Mesodermal cell (in vitro differentiated cells): ENCODE data around the gene SLC35E4.
"Not testable (repeated sequence)": the region's sequence is repeated elsewhere in the genome, so short reads cannot be mapped to it uniquely, and the experiment has no call there.

Experiments
- H3K27ac ChIP-seq: 2 replicates; pipeline ENCODE4 v1.7.0; 2013; ENCODE audit warnings: mild to moderate bottlenecking, low read depth, low read length, moderate library complexity; ENCODE audit not compliant: severe bottlenecking
- H3K36me3 ChIP-seq: 2 replicates; pipeline ENCODE4 v1.7.1; 2013; ENCODE audit warnings: mild to moderate bottlenecking, low read length, moderate library complexity; ENCODE audit not compliant: control insufficient read depth, insufficient read depth
- H3K4me1 ChIP-seq: one replicate; pipeline ENCODE4 v1.7.1; 2013; ENCODE audit warnings: mild to moderate bottlenecking, low read length; ENCODE audit not compliant: insufficient read depth, control insufficient read depth, poor library complexity, severe bottlenecking
- H3K4me3 ChIP-seq: 2 replicates; pipeline ENCODE4 v1.7.0; 2013; ENCODE audit warnings: low read length, control low read depth, mild to moderate bottlenecking; ENCODE audit not compliant: insufficient read depth, poor library complexity, severe bottlenecking; ENCODE audit errors: extremely low read depth
- H3K9me3 ChIP-seq: 2 replicates; pipeline ENCODE4 v1.7.1; 2013; ENCODE audit warnings: mild to moderate bottlenecking, low read length, moderate library complexity; ENCODE audit not compliant: control insufficient read depth
- WGBS, 2 experiments: methylation state at CpG; one replicate each; pipeline ENCODE4 v1.1.5; 2013; ENCODE audit warnings: missing lambda C conversion rate in 2 of 2; ENCODE audit not compliant: insufficient coverage in 2 of 2; 5-methylcytosine and 5-hydroxymethylcytosine counted together

Gene SLC35E4

GRCh38 chr22:30673136-30673535, 37.6 kb downstream of the SLC35E4 start:
- WGBS, 2 experiments: 94% methylated on average over 1 to 4 of the region's 4 CpGs
- H3K27ac ChIP-seq: no peak overlapping the region
- H3K4me1 ChIP-seq: no peaks in the 10 kb centered on the region
- H3K4me3 ChIP-seq: no peak overlapping the region
- H3K9me3 ChIP-seq: no peaks in the 10 kb centered on the region
- H3K36me3 ChIP-seq: no peaks in the 10 kb centered on the region

GRCh38 chr22:30674482-30674881, 38.9 kb downstream of the SLC35E4 start:
- 88 to 92% methylated on average over 6 of the region's 6 CpGs for WGBS, 2 experiments
- Histone ChIP-seq H3K27ac (no peak overlapping the region), H3K36me3 (no peaks in the 10 kb centered on the region), H3K9me3 (no peaks in the 10 kb centered on the region), H3K4me1 (no peaks in the 10 kb centered on the region), H3K4me3 (no peak overlapping the region)

GRCh38 chr22:30675436-30675835, 39.9 kb downstream of the SLC35E4 start:
- Histone ChIP-seq H3K36me3 (no peaks in the 10 kb centered on the region), H3K9me3 (no peaks in the 10 kb centered on the region), H3K4me3 (no peak overlapping the region), H3K4me1 (no peaks in the 10 kb centered on the region), H3K27ac (no peak overlapping the region)
- WGBS, 2 experiments: 92 to 95% methylated on average over 9 of the region's 9 CpGs

GRCh38 chr22:30676565-30676964, 41.0 kb downstream of the SLC35E4 start:
- H3K4me3 ChIP-seq, H3K9me3 ChIP-seq, H3K27ac ChIP-seq, H3K36me3 ChIP-seq, H3K4me1 ChIP-seq: not testable (repeated sequence)
- WGBS, 2 experiments: 90 to 93% methylated on average over 3 of the region's 3 CpGs

GRCh38 chr22:30679895-30680690, 44.5 kb downstream of the SLC35E4 start:
- 80 to 85% methylated on average over 7 of the region's 12 CpGs for whole genome bisulfite sequencing, 2 experiments
- H3K36me3 ChIP-seq, H3K9me3 ChIP-seq, H3K27ac ChIP-seq, H3K4me3 ChIP-seq, H3K4me1 ChIP-seq: not testable (repeated sequence)

- H3K4me3 ChIP-seq: no peak overlapping the region
- no CpG with 5 or more reads among the region's 1 CpG for WGBS, 2 experiments
- no peaks in the 10 kb centered on the region for H3K9me3 ChIP-seq
- no peaks in the 10 kb centered on the region for H3K4me1 ChIP-seq
- no peak overlapping the region for H3K27ac ChIP-seq
- no peaks in the 10 kb centered on the region for H3K36me3 ChIP-seq
Observed at GRCh38 chr22:30680991-30681770, 45.6 kb downstream of the SLC35E4 start.

GRCh38 chr22:30681831-30682230, 46.2 kb downstream of the SLC35E4 start:
- 86 to 88% methylated on average over 1 to 2 of the region's 2 CpGs for WGBS, 2 experiments
- no peak overlapping the region for H3K4me3 ChIP-seq
- no peaks in the 10 kb centered on the region for H3K4me1 ChIP-seq
- no peaks in the 10 kb centered on the region for H3K36me3 ChIP-seq
- H3K9me3 ChIP-seq: no peaks in the 10 kb centered on the region
- H3K27ac ChIP-seq: no peak overlapping the region

- Histone ChIP-seq H3K27ac (no peak overlapping the region), H3K4me3 (no peak overlapping the region), H3K9me3 (no peaks in the 10 kb centered on the region), H3K36me3 (no peaks in the 10 kb centered on the region), H3K4me1 (no peaks in the 10 kb centered on the region)
- 87 to 93% methylated on average over 2 to 3 of the region's 7 CpGs for WGBS, 2 experiments
Observed at GRCh38 chr22:30685178-30685577, 49.6 kb downstream of the SLC35E4 start.

GRCh38 chr22:30687358-30687757, 51.8 kb downstream of the SLC35E4 start:
- H3K4me3 ChIP-seq: no peak overlapping the region
- WGBS, 2 experiments: 88 to 93% methylated on average over 2 to 4 of the region's 4 CpGs
- no peak overlapping the region for H3K27ac ChIP-seq
- no peaks in the 10 kb centered on the region for H3K4me1 ChIP-seq
- H3K36me3 ChIP-seq: no peaks in the 10 kb centered on the region
- no peaks in the 10 kb centered on the region for H3K9me3 ChIP-seq

GRCh38 chr22:30689622-30690021, 54.0 kb downstream of the SLC35E4 start:
- Histone ChIP-seq H3K36me3 (no peaks in the 10 kb centered on the region), H3K4me3 (no peak overlapping the region), H3K9me3 (no peaks in the 10 kb centered on the region), H3K4me1 (no peaks in the 10 kb centered on the region), H3K27ac (no peak overlapping the region)
- WGBS, 2 experiments: no CpG with 5 or more reads among the region's 1 CpG

GRCh38 chr22:30691204-30691603, 55.6 kb downstream of the SLC35E4 start:
- Histone ChIP-seq H3K9me3 (no peaks in the 10 kb centered on the region), H3K4me1 (peaks cover 3% of the 10 kb centered on the region), H3K36me3 (no peaks in the 10 kb centered on the region), H3K4me3 (no peak overlapping the region), H3K27ac (no peak overlapping the region)
- WGBS, 2 experiments: 80 to 93% methylated on average over 1 of the region's 1 CpG
